ENCODE data around the gene CNRIP1. TPM values are rescaled to one million over a fixed set of nuclear protein-coding genes. Genes with fewer than 3 reads are reported as not detected.

The CNRIP1 gene
- total RNA-seq, 2 experiments from 2014 or later = not detected

GRCh38 chr2:68291314-68291713 is 28.4 kb downstream of the CNRIP1 start:
- H4K20me1 ChIP-seq (ENCODE audit: insufficient read depth, low read length) = no peaks in the 10 kb centered on the region
- H3K9me2 ChIP-seq (ENCODE audit: insufficient read depth, low read length) = no peaks in the 10 kb centered on the region
- no peak for TF ChIP-seq CTCF (conservative IDR thresholded peaks at IDR 0.05; ENCODE audit: low read length)
- TF ChIP-seq EZH2phosphoT487 (IDR thresholded peaks at IDR 0.05; ENCODE audit: borderline replicate concordance, low read depth, low read length) = no peak
- no peaks in the 10 kb centered on the region for H3K9me3 ChIP-seq (ENCODE audit: low read length)
- no peaks in the 10 kb centered on the region for H3K36me3 ChIP-seq (ENCODE audit: insufficient read depth, low read length)
- H3K27ac ChIP-seq (ENCODE audit: low read depth, low read length, poor library complexity, severe bottlenecking) = no peak overlapping the region
- H2AFZ ChIP-seq (ENCODE audit: low read length) = no peak overlapping the region
- no TSS peak for BruUV-seq (replicated peaks)
- intact Hi-C loops (cut with micrococcal nuclease; ENCODE audit: unreplicated experiment) = loop anchor here (5.0 kb wide), 2 partner anchors 259 to 559 kb away; no protein-coding TSS in a partner anchor
- ChIA-PET CTCF (ENCODE audit: unreplicated experiment) (interaction anchor here (0.9 kb wide), 1 partner anchor 151 kb away, joined by 3 read pairs; no protein-coding TSS in a partner anchor), POLR2A (interaction anchor here (0.9 to 1.5 kb wide), 5 partner anchors 15 to 164 kb away, joined by 3 to 5 read pairs (median 3); no protein-coding TSS in a partner anchor)
- no peak overlapping the region for H3K4me2 ChIP-seq (ENCODE audit: low read length)
- peaks cover 24% of the 10 kb centered on the region for H3K4me1 ChIP-seq (ENCODE audit: insufficient read depth, low read length, poor library complexity, severe bottlenecking)
- H3K4me3 ChIP-seq (ENCODE audit: low read depth, low read length, poor library complexity, severe bottlenecking) = no peak overlapping the region
- DNase-seq (ENCODE audit: low spot score) = no peak
- no peaks in the 10 kb centered on the region for H3K79me2 ChIP-seq (ENCODE audit: insufficient read depth, low read depth, low read length)

GRCh38 chr2:68290901-68291300 is 28.8 kb downstream of the CNRIP1 start:
- Histone ChIP-seq H3K4me2 (ENCODE audit: low read length) (no peak overlapping the region), H4K20me1 (ENCODE audit: insufficient read depth, low read length) (no peaks in the 10 kb centered on the region), H3K4me3 (ENCODE audit: low read depth, low read length, poor library complexity, severe bottlenecking) (no peak overlapping the region), H3K9me2 (ENCODE audit: insufficient read depth, low read length) (no peaks in the 10 kb centered on the region), H2AFZ (ENCODE audit: low read length) (peak overlapping the region; percentile 53; the same call in 1 of the 2 replicates), H3K36me3 (ENCODE audit: insufficient read depth, low read length) (no peaks in the 10 kb centered on the region), H3K79me2 (ENCODE audit: insufficient read depth, low read depth, low read length) (no peaks in the 10 kb centered on the region), H3K9me3 (ENCODE audit: low read length) (no peaks in the 10 kb centered on the region), H3K27ac (ENCODE audit: low read depth, low read length, poor library complexity, severe bottlenecking) (no peak overlapping the region), H3K4me1 (ENCODE audit: insufficient read depth, low read length, poor library complexity, severe bottlenecking) (peaks cover 21% of the 10 kb centered on the region)
- no peak for TF ChIP-seq CTCF (conservative IDR thresholded peaks at IDR 0.05; ENCODE audit: low read length)
- TF ChIP-seq EZH2phosphoT487 (IDR thresholded peaks at IDR 0.05; ENCODE audit: borderline replicate concordance, low read depth, low read length) = no peak
- BruUV-seq (replicated peaks) = no TSS peak
- DNase-seq (ENCODE audit: low spot score) = no peak
- ChIA-PET CTCF (ENCODE audit: unreplicated experiment) (interaction anchor here (0.9 kb wide), 1 partner anchor 151 kb away, joined by 3 read pairs; no protein-coding TSS in a partner anchor), POLR2A (interaction anchor here (0.5 to 1.5 kb wide), 6 partner anchors 15 to 266 kb away, joined by 3 to 6 read pairs (median 3); no protein-coding TSS in a partner anchor)
- intact Hi-C loops (cut with micrococcal nuclease; ENCODE audit: unreplicated experiment) = loop anchor here (5.0 kb wide), 2 partner anchors 259 to 559 kb away; no protein-coding TSS in a partner anchor

Measured in OCI-LY7 (cell line).